Myocyte (in vitro differentiated cells): ENCODE results near the gene ABCB10. TPM values are rescaled to one million over a fixed set of nuclear protein-coding genes. Genes with fewer than 3 reads are reported as not detected.
"Not testable (repeated sequence)": the region's sequence is repeated elsewhere in the genome, so short reads cannot be mapped to it uniquely, and the experiment has no call there.

Experiments
- DNase-seq: peaks from one replicate; pipeline ENCODE4 v3.0.0-alpha.2; 2012; ENCODE audit warnings: low read depth
- total RNA-seq: library from RNA; depleted of rRNA; stranded (reverse); fragments of >200 nt; gene quantifications from 2 replicates; pipeline ENCODE4 v1.2.3, GENCODE V29; 2014

Gene ABCB10
- total RNA-seq, 1 donor from 2014 or later: 28.9 TPM

GRCh38 chr1:229475859-229476258, 82.6 kb downstream of the ABCB10 start:
- DNase-seq: not testable (repeated sequence)

GRCh38 chr1:229474509-229474908, 84.0 kb downstream of the ABCB10 start:
- peak; percentile 67 for DNase-seq

GRCh38 chr1:229471175-229471574, 87.3 kb downstream of the ABCB10 start:
- DNase-seq: no peak

GRCh38 chr1:229470406-229471043, 88.0 kb downstream of the ABCB10 start:
- DNase-seq: no peak

- DNase-seq: no peak
Measured at GRCh38 chr1:229466887-229467286, 91.6 kb downstream of the ABCB10 start.

Other genes starting within 250 kb of the ABCB10 start
- gene CCSAP, start 215.7 kb downstream of the ABCB10 start, total RNA-seq: 7.4 and 8.5 TPM in 2 replicates
- gene ACTA1, start 124.6 kb downstream of the ABCB10 start, total RNA-seq: 1,702 and 1,763 TPM in 2 replicates
- gene NUP133, start 50.4 kb downstream of the ABCB10 start, total RNA-seq: 29.9 and 40.8 TPM in 2 replicates
- 11.9 and 12.9 TPM in 2 replicates for gene TAF5L, start 67.4 kb upstream of the ABCB10 start, total RNA-seq
- 14.4 and 17.2 TPM in 2 replicates for gene URB2, start 67.5 kb upstream of the ABCB10 start, total RNA-seq